ENCODE results near the gene SIRT3. TPM values are rescaled to one million over a fixed set of nuclear protein-coding genes. Genes with fewer than 3 reads are reported as not detected.
A peak's percentile ranks its signal among the peaks of the same experiment; 100 is the strongest.

Gene SIRT3
- polyA plus RNA-seq, 3 donors: 4.3 to 23.7 (median 4.3) TPM

GRCh38 chr11:211295-211694 is 24.8 kb downstream of the SIRT3 start:
- peak overlapping the region in 1 of 2 donors; percentile 20 for H3K4me3 Mint-ChIP-seq
- peaks cover 0 to 6% (median 2%) of the 10 kb centered on the region in 3 donors for H3K27me3 Mint-ChIP-seq (ENCODE audit: low read depth in 3 of 3)
- Histone ChIP-seq H3K36me3 (replicated peaks in 1 of 2; ENCODE audit: control insufficient read depth in 1 of 2, insufficient read depth in 2 of 2, low read length in 2 of 2) (peaks cover 63 to 68% of the 10 kb centered on the region in 2 donors), H3K27ac (ENCODE audit: low read depth in 1 of 2, low read length in 2 of 2) (peak overlapping the region in 1 of 2 donors; percentile 100), H3K27me3 (ENCODE audit: control insufficient read depth in 2 of 2, insufficient read depth in 2 of 2, low read length in 2 of 2) (no peaks in the 10 kb centered on the region), H3K9ac (ENCODE audit: insufficient read depth, low read length, poor library complexity, severe bottlenecking) (no peak overlapping the region), H3K4me2 (replicated peaks; ENCODE audit: extremely low read depth, low read length, poor library complexity, severe bottlenecking) (no peak overlapping the region), H3K4me1 (ENCODE audit: control insufficient read depth in 1 of 2, insufficient read depth in 2 of 2, low read length in 2 of 2) (peaks cover 22 to 34% of the 10 kb centered on the region in 2 donors), H3K4me3 (replicated peaks in 1 of 3; ENCODE audit: low read depth in 2 of 3, low read length in 3 of 3) (no peak overlapping the region), H3K9me3 (replicated peaks in 1 of 2; ENCODE audit: control insufficient read depth in 1 of 2, insufficient read depth in 1 of 2, low read length in 2 of 2) (no peaks in the 10 kb centered on the region), H4K20me1 (ENCODE audit: insufficient read depth, low read length) (peaks cover 56% of the 10 kb centered on the region), H3K79me2 (ENCODE audit: insufficient read depth, low read length) (peaks cover 39% of the 10 kb centered on the region), H2AFZ (ENCODE audit: insufficient read depth, low read depth, low read length, poor library complexity, severe bottlenecking) (no peak overlapping the region)
- peaks cover 29% of the 10 kb centered on the region for H3K4me1 Mint-ChIP-seq
- DNase-seq: no peak
- no peaks in the 10 kb centered on the region for H3K9me3 Mint-ChIP-seq
- H3K36me3 Mint-ChIP-seq: peaks cover 56 to 70% of the 10 kb centered on the region in 2 donors
- peak overlapping the region in 4 of 7 donors; percentile 7 to 72 (median 30) for H3K27ac Mint-ChIP-seq
- intact Hi-C loops (cut with micrococcal nuclease): no loop called here
- 100% methylated on average over 2 of the region's 5 CpGs for WGBS (ENCODE audit: insufficient coverage)
- no peak for TF ChIP-seq CTCF (IDR thresholded peaks at IDR 0.05)

GRCh38 chr11:210803-211180 is 25.4 kb downstream of the SIRT3 start:
- no peak overlapping the region for H3K4me3 ChIP-seq (replicated peaks in 1 of 3; ENCODE audit: low read depth in 2 of 3, low read length in 3 of 3)
- H3K27ac Mint-ChIP-seq: peak overlapping the region in 4 of 7 donors; percentile 7 to 72 (median 54)
- H3K36me3 ChIP-seq (replicated peaks in 1 of 2; ENCODE audit: control insufficient read depth in 1 of 2, insufficient read depth in 2 of 2, low read length in 2 of 2): peaks cover 58 to 66% of the 10 kb centered on the region in 2 donors
- H3K27me3 ChIP-seq (ENCODE audit: control insufficient read depth in 2 of 2, insufficient read depth in 2 of 2, low read length in 2 of 2): no peaks in the 10 kb centered on the region
- no peaks in the 10 kb centered on the region for H3K9me3 ChIP-seq (replicated peaks in 1 of 2; ENCODE audit: control insufficient read depth in 1 of 2, insufficient read depth in 1 of 2, low read length in 2 of 2)
- H3K27ac ChIP-seq (ENCODE audit: low read depth in 1 of 2, low read length in 2 of 2): peak overlapping the region in 1 of 2 donors; percentile 100
- peaks cover 44% of the 10 kb centered on the region for H3K79me2 ChIP-seq (ENCODE audit: insufficient read depth, low read length)
- no peaks in the 10 kb centered on the region for H3K9me3 Mint-ChIP-seq
- intact Hi-C loops (cut with micrococcal nuclease): no loop called here
- H3K4me2 ChIP-seq (replicated peaks; ENCODE audit: extremely low read depth, low read length, poor library complexity, severe bottlenecking): no peak overlapping the region
- H3K27me3 Mint-ChIP-seq (ENCODE audit: low read depth in 3 of 3): peaks cover 0 to 6% (median 2%) of the 10 kb centered on the region in 3 donors
- H4K20me1 ChIP-seq (ENCODE audit: insufficient read depth, low read length): peaks cover 58% of the 10 kb centered on the region
- H3K9ac ChIP-seq (ENCODE audit: insufficient read depth, low read length, poor library complexity, severe bottlenecking): no peak overlapping the region
- peaks cover 34% of the 10 kb centered on the region for H3K4me1 Mint-ChIP-seq
- 93% methylated on average over 5 of the region's 5 CpGs for WGBS (ENCODE audit: insufficient coverage)
- TF ChIP-seq CTCF (IDR thresholded peaks at IDR 0.05): no peak
- peaks cover 27 to 39% of the 10 kb centered on the region in 2 donors for H3K4me1 ChIP-seq (ENCODE audit: control insufficient read depth in 1 of 2, insufficient read depth in 2 of 2, low read length in 2 of 2)
- no peak for DNase-seq
- H2AFZ ChIP-seq (ENCODE audit: insufficient read depth, low read depth, low read length, poor library complexity, severe bottlenecking): no peak overlapping the region
- H3K36me3 Mint-ChIP-seq: peaks cover 51 to 67% of the 10 kb centered on the region in 2 donors
- H3K4me3 Mint-ChIP-seq: no peak overlapping the region
